NK-92 treated with Interleukin-12 subunit alpha and Interleukin-12 subunit beta, amount 100 ng/mL, for 24 hours (cell line): ENCODE measurements around the gene CHPF.

Source experiments
- DNase-seq: peaks from one replicate; lab custom pipeline; 2025; lab: John Stamatoyannopoulos, UW

Gene CHPF

DNA sequence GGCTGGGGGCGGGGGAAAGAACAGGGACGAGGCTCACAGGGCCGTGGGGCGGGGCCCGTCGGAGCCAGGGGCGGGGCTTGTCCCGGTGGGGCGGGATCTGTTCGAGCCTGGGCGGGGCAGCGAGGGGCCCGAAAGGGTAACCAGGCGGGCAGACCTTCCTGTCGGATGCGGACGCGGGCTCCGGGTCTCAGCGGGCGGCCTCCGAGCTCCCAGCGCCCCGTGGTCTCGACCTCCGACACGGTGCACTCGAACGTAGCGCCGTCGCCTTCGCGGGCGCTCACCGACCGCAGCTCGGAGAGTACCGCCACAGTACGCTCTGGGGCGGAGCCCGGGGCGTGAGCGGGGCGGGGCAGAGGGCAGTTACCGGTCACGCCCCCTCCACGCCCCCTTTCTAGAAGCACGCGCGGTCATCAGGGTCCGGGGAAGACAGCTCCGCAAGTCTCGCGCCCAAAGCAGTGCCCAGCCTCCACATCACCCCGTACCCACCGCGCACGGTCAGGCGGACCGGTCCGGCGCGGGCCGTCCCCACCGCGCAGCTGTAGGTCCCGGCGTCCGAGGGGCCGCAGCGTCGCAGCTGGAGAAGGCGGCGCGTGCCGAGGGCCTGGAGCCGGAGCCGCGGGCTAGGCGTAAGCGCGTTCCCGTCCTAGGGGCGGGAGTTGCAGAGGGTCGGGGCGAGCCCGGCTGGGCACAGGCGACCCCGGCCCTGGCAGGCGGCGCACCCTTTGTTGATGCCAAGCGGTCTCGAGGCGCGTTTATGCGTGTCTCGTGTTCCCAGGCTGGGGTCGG lies 9.0 kb upstream of the CHPF start:
- DNase-seq = no peak

DNA sequence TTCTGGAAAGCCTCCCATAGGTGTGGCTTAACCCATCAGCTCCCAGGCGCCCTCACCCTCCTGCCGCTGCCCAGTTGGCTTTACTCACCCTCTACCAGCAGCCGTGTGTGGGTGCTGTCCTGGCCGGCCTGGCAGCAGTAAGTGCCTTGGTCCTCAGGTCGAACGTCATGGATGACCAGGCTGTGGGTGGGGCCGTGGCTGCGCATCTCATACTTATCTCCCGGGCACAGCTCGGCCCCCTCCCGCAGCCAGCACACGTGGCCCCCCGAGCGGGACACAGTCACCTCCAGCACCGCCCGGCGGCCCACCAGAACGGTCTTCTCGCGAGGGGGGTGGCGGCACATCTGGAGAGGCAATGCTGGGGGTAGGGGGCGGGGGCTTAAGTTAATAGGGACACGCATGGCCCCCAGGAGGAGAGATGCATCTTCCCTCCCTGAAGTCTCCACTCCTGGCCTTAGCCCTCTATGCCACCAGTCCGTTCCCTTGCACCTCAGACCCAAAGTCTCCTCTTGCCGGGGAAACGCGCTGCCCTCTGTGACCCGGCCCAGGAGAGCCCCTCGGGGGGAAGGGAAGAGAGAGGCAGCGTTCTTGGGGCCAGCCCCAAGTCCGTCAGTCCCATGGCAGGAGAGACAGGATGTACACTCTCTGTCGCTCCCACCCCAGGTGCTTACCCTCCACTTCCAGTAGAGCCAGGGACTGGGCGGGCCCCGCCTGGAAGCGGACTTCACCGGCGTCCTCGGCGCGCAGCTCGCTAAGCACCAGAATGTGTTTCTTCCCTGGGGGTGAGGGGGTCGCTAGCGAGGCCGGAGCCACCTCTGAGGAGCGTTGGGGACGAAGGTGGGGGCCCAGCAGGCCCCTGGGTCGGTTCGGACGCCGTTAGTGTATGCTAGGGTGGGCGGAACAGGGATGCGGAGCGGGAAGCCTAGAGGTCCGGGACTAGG lies 8.1 kb upstream of the CHPF start:
- DNase-seq = no peak

DNA sequence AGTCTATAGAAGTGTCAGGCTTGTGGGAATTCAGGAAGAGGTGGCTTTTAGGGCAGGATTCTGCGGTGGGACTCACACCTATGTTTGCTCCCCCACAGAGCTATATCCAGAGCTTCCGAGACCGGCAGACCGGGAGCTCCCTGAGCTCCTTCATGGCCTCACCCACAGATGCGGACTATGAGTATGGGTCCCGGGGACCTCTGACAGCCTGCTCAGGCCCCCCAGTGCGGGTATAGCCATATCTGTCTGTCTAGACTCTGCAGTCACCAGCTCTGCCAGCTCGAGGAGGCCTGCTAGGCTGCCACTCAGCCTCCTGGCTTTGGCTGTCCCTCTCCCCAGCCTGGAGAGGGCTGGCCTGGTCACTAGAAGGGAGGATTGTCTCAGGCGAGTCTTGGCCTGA lies 6.0 kb upstream of the CHPF start:
- no peak for DNase-seq

DNA sequence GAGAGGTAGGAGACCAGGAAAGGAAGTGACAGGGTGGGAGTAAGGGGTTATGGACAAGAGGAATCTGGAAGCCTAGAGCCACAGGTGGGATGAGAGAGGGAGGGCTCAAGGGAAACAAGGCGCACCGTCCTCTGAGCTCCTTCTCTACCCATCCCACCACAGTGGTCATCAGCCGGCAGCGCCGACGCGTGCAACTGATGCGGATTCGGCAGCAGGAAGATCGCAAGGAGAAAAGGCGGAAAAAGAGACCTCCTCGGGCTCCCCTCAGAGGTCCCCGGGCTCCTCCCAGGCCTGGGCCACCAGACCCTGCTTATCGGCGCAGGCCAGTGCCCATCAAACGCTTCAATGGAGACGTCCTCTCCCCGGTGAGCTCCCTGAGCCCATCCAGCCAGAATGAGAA lies 5.4 kb upstream of the CHPF start:
- DNase-seq = no peak

DNA sequence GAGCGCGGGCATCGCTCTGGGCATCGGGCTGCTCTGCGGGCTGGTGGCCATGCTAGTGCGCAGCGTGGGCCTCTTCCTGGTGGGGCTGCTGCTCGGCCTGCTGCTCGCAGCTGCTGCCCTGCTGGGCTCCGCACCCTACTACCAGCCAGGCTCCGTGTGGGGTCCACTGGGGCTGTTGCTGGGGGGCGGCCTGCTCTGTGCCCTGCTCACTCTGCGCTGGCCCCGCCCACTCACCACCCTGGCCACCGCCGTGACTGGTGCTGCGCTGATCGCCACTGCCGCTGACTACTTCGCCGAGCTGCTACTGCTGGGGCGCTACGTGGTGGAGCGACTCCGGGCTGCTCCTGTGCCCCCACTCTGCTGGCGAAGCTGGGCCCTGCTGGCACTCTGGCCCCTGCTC lies 4.0 kb upstream of the CHPF start:
- no peak for DNase-seq

DNA sequence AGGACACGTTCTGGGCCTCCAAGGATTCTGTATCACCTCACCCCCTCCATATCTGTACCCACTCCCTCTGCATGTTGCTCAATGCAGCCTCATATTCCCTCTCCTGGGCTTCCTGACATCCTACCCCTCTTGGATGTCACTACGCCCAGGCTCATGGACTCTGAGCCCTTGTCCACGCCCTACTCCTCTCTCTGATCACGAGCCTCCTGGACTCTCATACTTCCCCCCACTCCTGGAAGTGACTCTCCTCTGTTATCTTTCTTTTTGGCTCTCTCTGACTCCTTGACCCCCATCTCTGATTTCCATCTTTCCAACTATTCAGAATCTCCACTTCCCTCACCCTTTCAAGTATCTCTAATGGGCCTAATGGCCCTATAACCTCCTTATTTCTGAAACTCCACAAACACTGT lies 2.3 kb upstream of the CHPF start:
- no peak for DNase-seq

DNA sequence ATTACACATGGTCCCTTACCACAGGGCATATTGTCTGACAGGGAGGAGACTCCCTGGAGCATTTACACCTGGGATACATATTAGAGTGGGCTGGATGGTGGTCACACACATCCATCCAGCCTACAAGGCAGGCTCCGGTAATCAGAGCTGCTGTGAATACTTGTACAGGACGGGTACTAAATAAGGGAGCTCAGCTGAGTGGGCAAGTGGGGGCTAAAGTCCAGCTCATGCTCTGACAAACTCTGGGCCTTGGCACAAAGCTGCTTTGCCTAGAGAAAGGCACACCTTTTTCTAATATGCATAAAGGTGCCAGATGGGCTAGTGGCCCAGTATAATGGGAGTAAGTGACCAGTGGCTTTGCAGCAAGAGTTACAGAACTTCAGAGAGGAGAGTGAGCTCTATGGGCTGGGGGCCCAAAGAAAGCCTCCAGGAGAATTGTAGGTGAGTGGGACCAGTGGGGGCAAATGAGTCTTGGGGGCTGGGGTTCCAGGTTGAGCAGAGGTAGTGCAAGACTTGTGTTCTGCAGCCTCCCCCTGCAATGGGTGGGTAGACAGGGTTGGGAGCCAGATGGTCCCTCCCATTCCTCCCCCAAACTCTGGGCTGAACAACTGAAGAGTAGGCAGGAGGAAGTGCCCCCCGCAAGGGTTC lies 1.8 kb upstream of the CHPF start:
- DNase-seq = no peak

DNA sequence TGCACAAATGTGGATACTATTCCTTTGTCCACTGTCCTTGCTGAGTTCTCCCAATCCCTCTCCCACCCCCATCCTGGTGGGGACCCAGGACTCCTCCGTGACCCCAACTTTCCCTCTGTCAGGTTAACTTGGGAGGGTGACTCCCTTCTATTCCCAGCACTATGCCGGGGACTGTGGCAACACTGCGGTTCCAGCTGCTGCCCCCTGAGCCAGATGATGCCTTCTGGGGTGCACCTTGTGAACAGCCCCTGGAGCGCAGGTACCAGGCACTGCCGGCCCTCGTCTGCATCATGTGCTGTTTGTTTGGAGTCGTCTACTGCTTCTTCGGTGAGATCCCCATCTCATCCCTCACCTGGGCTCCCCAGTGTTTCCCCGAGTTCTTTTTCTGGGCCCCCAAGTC lies 958 bp upstream of the CHPF start:
- no peak for DNase-seq

DNA sequence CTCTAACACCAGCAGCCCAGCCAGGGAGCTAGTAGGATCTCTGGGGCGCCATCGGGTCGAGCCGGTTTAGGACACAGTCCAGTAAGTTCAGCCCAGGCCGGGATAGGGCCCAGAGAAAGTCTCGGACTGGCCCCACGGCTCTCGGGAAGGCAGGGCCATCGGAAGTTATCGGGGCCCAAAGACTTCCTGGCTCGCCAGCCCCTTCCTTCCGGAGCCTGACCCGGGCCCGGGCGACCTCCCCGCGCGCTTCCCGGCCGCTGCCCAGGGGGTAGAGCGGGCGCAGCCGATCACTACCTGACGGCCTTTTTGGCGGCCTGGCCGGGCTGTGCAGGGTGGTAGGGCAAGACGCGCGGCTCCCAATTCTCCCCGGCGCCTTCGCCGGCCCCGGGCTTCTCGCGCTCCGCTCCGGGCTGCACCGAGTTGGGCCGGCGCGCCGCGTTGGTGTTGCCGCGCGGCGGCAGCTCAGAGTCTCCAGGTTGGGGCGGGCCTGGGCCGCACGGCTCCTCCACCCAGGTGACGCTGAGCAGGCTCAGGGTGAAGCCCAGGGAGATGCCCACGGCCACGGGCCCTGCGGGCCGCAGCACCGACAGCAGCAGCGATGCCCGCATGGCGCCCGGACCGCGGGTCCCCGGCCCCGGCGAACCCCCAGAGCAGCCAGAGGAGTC lies 546 bp downstream of the CHPF start:
- DNase-seq = peak; percentile 60

DNA sequence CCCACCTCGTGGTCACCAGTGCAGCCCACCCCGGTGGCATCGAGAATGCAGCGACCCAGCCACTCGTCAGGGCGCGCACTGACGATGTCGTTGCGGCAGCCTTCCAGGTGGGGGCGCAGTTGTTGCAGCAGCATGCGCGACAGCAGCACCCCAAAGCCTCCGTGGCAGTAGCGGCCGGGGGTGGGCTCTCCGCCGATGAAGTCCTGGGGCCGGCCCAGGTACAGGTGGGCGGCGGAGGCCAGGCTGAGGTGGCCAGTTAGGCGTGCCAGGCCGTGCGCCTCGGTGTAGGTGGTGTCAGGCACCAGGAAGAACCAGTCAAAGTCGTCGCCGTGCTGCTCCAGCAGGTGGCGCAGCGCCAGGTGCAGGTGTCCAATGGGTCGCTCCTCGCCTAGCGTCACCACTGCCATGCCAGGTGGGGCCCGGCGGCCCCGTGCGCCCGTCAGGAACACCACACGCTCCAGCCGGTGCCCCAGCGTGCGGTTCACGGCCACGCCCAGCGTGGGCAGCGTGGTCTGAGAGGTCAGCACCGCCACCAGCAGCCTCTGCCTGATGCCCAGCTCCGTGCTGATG lies 1.9 kb downstream of the CHPF start:
- peak; percentile 76 for DNase-seq

DNA sequence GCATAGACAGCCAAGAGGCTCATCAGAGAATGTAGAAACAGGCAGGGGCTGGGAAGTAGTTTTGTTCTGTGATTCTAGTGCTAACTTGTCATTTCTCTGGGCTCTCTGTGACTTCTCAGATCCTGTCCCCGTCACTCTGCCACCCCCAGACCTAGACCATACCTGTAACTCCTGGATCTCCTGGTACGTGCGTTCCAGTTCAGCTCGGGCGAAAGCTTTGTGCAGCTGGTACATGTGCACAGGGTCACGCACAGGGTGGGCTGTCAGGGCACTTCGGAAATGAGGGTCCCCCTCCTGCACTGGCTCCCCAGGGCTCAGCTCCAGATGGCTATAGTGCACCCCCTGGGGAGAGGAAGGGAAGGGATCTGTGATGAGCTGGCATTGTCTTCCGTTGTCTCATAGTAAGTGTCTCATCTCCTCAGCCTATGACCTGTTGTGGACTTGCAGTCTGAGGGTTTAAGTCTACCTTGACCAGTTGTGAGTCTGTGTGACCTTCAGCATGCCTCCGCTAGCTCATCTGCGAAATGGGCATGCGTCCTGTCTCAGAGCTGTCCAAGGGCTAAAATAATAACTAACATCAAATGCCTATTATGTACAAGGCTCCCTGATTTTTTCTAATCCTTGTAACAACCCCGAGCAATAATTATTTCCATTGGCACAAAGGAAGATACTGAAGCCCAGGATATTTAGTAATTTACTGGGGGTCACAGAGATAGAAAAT lies 2.7 kb downstream of the CHPF start:
- DNase-seq = no peak

DNA sequence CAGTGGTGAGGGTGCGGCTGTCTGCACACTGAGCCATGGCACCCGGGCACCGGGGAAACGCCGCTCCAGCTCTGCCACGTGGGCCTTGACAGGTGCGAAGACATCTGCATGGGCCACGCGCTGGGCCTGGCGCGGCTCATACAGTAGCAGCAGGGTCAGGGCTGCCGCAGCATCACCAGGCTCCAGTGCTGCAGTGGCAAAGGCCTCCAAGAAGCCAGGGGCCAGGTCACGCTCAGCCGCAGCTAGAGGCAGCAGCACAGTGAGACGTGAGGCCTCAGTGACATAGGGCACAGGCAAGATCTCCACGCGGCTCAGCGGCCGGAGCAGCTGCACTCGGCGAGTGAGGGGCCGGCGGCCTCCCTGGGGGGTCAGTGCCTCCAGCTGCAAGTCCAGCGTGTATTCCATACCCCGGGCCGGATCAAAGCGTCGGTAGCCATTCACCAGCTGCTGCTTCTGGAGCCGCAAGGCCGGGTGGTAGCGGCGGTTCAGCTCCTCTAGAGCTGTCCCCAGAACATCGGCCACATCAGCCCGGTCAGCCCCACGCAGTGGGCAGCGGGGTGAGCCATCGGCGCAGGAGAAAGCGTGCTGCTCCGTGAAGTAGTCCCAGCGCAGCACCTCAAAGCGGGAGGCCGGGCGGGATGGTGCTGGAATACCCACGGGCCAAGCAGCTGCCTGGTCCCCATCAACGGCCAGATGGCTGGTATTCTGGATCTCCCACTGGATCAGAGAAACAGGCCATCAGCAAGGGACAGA lies 3.5 kb downstream of the CHPF start:
- no peak for DNase-seq

DNA sequence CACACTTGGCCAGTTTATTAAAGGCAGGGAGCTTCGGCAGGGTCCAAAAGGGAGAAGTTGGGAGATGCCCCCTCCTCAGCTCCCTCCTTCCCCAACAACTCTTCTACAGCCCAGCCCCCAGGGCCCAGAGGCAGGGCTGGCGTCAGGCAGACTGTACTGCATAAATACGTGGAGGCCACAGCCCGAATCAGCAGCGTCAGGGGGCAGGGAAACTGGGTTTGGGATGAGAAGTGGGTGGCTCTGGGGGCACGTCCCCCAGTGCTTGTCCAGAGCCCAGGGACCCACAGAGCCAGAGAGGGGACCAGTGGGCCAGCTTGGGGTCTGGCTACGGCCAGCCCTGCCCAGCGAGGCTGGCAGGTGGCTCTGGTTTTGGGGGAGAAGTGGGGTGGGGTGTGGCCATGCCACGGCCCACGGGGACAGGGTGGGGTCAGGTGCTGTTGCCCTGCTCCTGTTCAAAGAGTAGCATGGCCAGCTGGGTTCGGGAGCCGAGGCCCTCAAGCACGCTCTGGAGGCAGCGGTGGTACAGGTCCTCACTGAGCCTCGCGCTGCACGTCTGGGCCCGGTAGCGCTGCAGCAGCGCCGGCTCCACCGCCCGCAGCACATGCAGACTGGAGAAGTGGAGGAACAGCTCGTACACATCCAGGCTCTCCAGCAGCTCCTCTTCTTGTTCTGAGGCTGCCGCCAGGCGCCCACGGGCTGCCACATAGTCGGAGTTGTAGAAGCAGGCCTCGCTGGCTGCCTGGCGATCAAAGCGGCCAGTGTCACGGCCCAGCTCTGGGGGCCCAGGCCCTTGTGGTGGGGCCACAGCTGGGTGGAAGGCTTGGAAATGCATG lies 4.4 kb downstream of the CHPF start:
- DNase-seq = no peak

DNA sequence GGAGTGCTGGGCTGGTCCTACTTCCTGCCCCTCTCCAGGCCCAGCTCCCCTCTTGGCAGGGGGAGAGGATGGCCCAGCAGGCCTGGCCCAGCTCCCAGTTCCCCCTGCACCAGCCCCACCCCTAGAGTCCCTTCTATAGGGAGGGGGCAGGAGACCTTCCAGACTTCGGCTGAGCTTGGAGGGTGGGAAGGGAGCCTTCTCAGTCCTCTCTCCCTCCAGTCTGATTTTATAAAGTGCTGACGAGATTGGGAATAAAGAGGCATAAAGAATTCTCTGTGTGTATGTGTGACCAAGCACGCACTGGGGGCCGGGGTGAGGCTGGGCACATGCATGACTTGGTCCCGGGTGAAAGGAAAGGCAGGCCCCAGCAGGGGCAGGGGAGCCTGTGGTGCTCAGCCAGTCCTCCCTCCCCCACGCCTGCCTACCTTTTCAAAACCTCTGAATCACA lies 5.1 kb downstream of the CHPF start:
- DNase-seq = no peak

DNA sequence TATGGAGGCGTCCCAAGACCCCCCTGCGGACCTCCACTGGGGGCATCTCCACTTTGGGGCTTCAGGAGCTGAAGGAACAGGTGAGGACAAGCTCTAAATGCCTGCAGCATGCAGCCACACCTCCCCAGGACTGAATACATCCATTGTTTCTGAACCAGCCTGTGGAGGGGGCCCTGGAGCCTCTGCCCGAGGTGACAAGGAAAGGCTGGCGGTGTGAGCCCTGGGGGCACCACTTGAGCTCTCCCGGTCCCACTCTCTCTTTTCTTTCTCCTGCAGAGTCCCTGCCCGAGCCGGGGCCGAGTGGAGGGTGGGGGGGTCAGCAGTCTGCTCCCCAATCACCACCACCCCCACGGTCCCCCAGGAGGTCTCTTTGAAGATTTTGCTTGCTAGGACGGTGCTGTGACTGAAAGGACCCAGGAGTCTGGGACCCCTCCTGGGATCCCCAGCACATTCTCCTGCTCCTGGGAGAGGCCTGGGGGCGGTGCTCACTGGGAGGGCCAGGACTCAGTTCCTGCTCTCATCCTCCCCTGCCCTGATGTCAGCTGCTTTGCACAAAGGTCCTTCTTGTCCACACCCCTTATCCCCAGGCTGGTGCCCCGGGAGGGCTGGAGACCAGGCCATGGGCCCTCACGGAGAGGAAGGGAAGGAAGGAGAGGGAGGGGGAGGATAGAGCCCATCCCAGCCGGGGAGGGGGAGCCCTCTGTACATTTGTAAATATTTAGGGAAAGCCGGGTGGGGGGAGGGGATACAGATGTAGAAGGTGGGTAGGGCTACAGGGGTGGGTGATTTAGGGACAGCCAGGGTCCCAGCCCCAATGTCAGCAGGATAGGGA lies 5.7 kb downstream of the CHPF start:
- no peak for DNase-seq

DNA sequence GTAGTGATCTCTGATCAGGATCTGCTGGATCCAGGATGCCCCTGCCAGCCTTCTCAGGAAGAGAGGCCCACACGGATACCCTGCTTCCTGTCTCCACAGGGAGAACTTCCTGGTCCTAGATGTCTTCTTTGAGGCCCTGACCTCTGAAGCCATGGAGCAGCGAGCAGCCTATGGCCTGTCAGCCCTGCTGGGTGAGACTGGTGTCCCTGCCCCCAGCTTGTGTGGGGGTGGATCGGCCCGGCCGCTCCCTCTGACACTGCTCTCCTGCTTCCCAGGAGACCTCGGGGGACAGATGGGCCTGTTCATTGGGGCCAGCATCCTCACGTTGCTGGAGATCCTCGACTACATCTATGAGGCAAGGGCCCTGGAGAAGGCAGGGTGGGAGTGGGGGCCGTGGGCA lies 6.6 kb downstream of the CHPF start:
- no peak for DNase-seq

DNA sequence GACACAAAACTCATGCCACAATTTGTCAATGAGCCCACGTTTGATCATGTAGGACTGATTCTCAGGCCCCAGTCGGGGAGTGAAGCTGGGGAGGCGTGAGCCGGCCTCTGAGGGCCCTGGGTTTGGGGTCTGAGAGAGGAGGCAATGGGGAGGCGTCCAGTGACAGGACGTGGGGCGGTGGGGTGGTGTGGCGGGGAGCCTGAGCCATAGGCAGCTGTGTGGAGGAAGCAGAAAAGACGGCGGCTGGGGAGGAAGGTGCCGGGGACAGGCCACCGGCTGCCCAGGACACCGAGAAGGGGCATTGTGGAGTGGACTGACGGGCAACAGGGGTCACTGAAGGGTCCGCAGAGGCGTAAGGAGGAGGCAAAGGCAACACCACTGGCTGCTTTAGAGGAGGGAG lies 7.2 kb downstream of the CHPF start:
- no peak for DNase-seq

DNA sequence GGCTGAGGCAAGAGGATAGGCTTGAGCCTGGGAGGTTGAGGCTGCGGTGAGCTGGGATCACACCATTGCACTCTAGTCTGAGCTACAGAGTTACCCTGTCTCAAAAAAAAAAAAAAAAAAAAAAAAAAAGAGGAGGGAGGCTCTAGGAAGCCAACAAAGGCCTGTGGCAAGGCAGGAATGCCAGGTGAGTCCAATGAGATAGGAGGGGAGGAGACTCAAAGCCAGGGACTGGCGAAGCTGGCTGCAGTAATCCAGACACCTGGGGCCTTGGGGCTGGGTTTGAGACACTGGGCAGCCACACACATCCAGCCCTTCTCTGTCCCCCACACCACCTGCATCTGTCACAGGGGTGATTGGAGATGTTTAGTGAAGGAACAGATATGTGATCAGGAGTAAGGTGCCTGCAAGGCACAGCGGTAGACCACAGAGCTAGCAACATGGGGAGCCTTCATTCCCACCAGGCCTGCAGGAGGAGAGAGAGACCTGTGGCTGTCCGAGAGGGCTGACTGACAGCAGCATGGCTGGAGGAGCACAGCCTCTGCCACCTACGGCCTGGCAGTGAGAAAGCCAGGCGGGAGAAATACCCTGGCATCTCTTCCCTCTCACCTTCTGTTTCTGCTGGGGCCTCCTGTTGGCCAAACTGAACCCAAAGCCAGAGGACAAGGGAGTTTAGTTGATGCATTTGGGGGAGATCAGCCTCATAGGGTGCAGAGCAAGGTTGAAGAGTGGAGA lies 9.5 kb downstream of the CHPF start:
- no peak for DNase-seq
